Stimulated activated naive CD8-positive, alpha-beta T cell treated with anti-CD3 and anti-CD28 coated beads, Interleukin-15, Interleukin-2, amounts not matched to agents 100 ng/mL and 50 ng/mL, for 24 hours (primary cell): ENCODE data around the gene ALB.

Experiments
- H3K27ac Mint-ChIP-seq: one replicate; pipeline ENCODE4 v1.8.0; 2021; ENCODE audit warnings: mild to moderate bottlenecking, mixed read lengths
- H3K27me3 Mint-ChIP-seq: one replicate; pipeline ENCODE4 v1.8.0; 2021; ENCODE audit warnings: mixed read lengths
- H3K36me3 Mint-ChIP-seq: one replicate; pipeline ENCODE4 v1.8.0; 2021; ENCODE audit warnings: low read depth, mixed read lengths
- H3K4me1 Mint-ChIP-seq: one replicate; pipeline ENCODE4 v1.8.0; 2021; ENCODE audit warnings: low read depth, mixed read lengths
- H3K4me3 Mint-ChIP-seq: one replicate; pipeline ENCODE4 v1.8.0; 2021; ENCODE audit warnings: mild to moderate bottlenecking, mixed read lengths
- H3K9me3 Mint-ChIP-seq: one replicate; pipeline ENCODE4 v1.8.0; 2021; ENCODE audit warnings: mixed read lengths

Gene ALB

GRCh38 chr4:73432169-73433000 lies 28.3 kb downstream of the ALB start:
- no peaks in the 10 kb centered on the region for H3K9me3 Mint-ChIP-seq
- no peak overlapping the region for H3K27ac Mint-ChIP-seq
- H3K27me3 Mint-ChIP-seq: peaks cover 10% of the 10 kb centered on the region
- no peak overlapping the region for H3K4me3 Mint-ChIP-seq
- H3K36me3 Mint-ChIP-seq: no peaks in the 10 kb centered on the region
- H3K4me1 Mint-ChIP-seq: no peaks in the 10 kb centered on the region

GRCh38 chr4:73433140-73433539 lies 29.1 kb downstream of the ALB start:
- Mint-ChIP-seq H3K27me3 (peaks cover 10% of the 10 kb centered on the region), H3K9me3 (no peaks in the 10 kb centered on the region), H3K36me3 (no peaks in the 10 kb centered on the region), H3K4me3 (no peak overlapping the region), H3K4me1 (no peaks in the 10 kb centered on the region), H3K27ac (no peak overlapping the region)

- Mint-ChIP-seq H3K27ac (no peak overlapping the region), H3K4me3 (no peak overlapping the region), H3K36me3 (no peaks in the 10 kb centered on the region), H3K4me1 (no peaks in the 10 kb centered on the region), H3K27me3 (peaks cover 10% of the 10 kb centered on the region), H3K9me3 (no peaks in the 10 kb centered on the region)
Measured at GRCh38 chr4:73434311-73434710, 30.2 kb downstream of the ALB start.

GRCh38 chr4:73435984-73436383 lies 31.9 kb downstream of the ALB start, which contains the start of gene AFP:
Gene AFP, plus strand, starts transcription at chr4:73436221. Its CDS starts 42 bp downstream, at chr4:73436263.
- Mint-ChIP-seq H3K27me3 (peaks cover 10% of the 10 kb centered on the region), H3K9me3 (no peaks in the 10 kb centered on the region), H3K36me3 (no peaks in the 10 kb centered on the region), H3K4me3 (no peak within 1 kb of the TSS), H3K4me1 (no peaks in the 10 kb centered on the region), H3K27ac (no peak within 1 kb of the TSS)

GRCh38 chr4:73436674-73437557 lies 32.8 kb downstream of the ALB start:
- no peaks in the 10 kb centered on the region for H3K4me1 Mint-ChIP-seq

GRCh38 chr4:73437558-73437956 lies 33.5 kb downstream of the ALB start:
- Mint-ChIP-seq H3K4me1 (no peaks in the 10 kb centered on the region), H3K36me3 (no peaks in the 10 kb centered on the region), H3K27me3 (peaks cover 10% of the 10 kb centered on the region), H3K4me3 (no peak overlapping the region), H3K27ac (no peak overlapping the region), H3K9me3 (no peaks in the 10 kb centered on the region)

More at GRCh38 chr4:73436674-73437557, 32.8 kb downstream of the ALB start:
- Mint-ChIP-seq H3K4me3 (no peak overlapping the region), H3K9me3 (no peaks in the 10 kb centered on the region), H3K27ac (no peak overlapping the region), H3K27me3 (peaks cover 10% of the 10 kb centered on the region), H3K36me3 (no peaks in the 10 kb centered on the region)

- no peaks in the 10 kb centered on the region for H3K4me1 Mint-ChIP-seq
- H3K27me3 Mint-ChIP-seq: peaks cover 9% of the 10 kb centered on the region
- no peaks in the 10 kb centered on the region for H3K9me3 Mint-ChIP-seq
- H3K4me3 Mint-ChIP-seq: no peak overlapping the region
- no peak overlapping the region for H3K27ac Mint-ChIP-seq
- no peaks in the 10 kb centered on the region for H3K36me3 Mint-ChIP-seq
Measured at GRCh38 chr4:73438048-73438447, 34.0 kb downstream of the ALB start.

- Mint-ChIP-seq H3K36me3 (no peaks in the 10 kb centered on the region), H3K9me3 (no peaks in the 10 kb centered on the region), H3K27ac (no peak overlapping the region), H3K4me1 (no peaks in the 10 kb centered on the region), H3K27me3 (peaks cover 10% of the 10 kb centered on the region), H3K4me3 (no peak overlapping the region)
Measured at GRCh38 chr4:73438582-73439215, 34.6 kb downstream of the ALB start.

- peaks cover 10% of the 10 kb centered on the region for H3K27me3 Mint-ChIP-seq
- H3K27ac Mint-ChIP-seq: no peak overlapping the region
- no peaks in the 10 kb centered on the region for H3K4me1 Mint-ChIP-seq
- H3K4me3 Mint-ChIP-seq: no peak overlapping the region
- no peaks in the 10 kb centered on the region for H3K9me3 Mint-ChIP-seq
- no peaks in the 10 kb centered on the region for H3K36me3 Mint-ChIP-seq
Measured at GRCh38 chr4:73439445-73439844, 35.4 kb downstream of the ALB start.

GRCh38 chr4:73439991-73440390 lies 35.9 kb downstream of the ALB start:
- Mint-ChIP-seq H3K27me3 (peaks cover 10% of the 10 kb centered on the region), H3K27ac (no peak overlapping the region), H3K4me3 (no peak overlapping the region), H3K9me3 (no peaks in the 10 kb centered on the region), H3K36me3 (no peaks in the 10 kb centered on the region), H3K4me1 (no peaks in the 10 kb centered on the region)

GRCh38 chr4:73440653-73441052 lies 36.6 kb downstream of the ALB start:
- Mint-ChIP-seq H3K36me3 (no peaks in the 10 kb centered on the region), H3K27me3 (peaks cover 10% of the 10 kb centered on the region), H3K9me3 (no peaks in the 10 kb centered on the region), H3K4me3 (no peak overlapping the region), H3K27ac (no peak overlapping the region), H3K4me1 (no peaks in the 10 kb centered on the region)

GRCh38 chr4:73442275-73442674 lies 38.2 kb downstream of the ALB start:
- Mint-ChIP-seq H3K36me3 (no peaks in the 10 kb centered on the region), H3K4me3 (no peak overlapping the region), H3K4me1 (no peaks in the 10 kb centered on the region), H3K27ac (no peak overlapping the region), H3K9me3 (no peaks in the 10 kb centered on the region), H3K27me3 (peaks cover 5% of the 10 kb centered on the region)

- no peak overlapping the region for H3K27ac Mint-ChIP-seq
- no peaks in the 10 kb centered on the region for H3K4me1 Mint-ChIP-seq
- H3K27me3 Mint-ChIP-seq: peaks cover 10% of the 10 kb centered on the region
- H3K9me3 Mint-ChIP-seq: no peaks in the 10 kb centered on the region
- no peaks in the 10 kb centered on the region for H3K36me3 Mint-ChIP-seq
- H3K4me3 Mint-ChIP-seq: no peak overlapping the region
Measured at GRCh38 chr4:73443224-73443623, 39.1 kb downstream of the ALB start.

- H3K27me3 Mint-ChIP-seq: peaks cover 10% of the 10 kb centered on the region
Measured at GRCh38 chr4:73445383-73446335, 41.6 kb downstream of the ALB start.

More at GRCh38 chr4:73445383-73446335, 41.6 kb downstream of the ALB start:
- no peaks in the 10 kb centered on the region for H3K4me1 Mint-ChIP-seq
- no peak overlapping the region for H3K27ac Mint-ChIP-seq
- no peaks in the 10 kb centered on the region for H3K9me3 Mint-ChIP-seq
- H3K36me3 Mint-ChIP-seq: no peaks in the 10 kb centered on the region
- H3K4me3 Mint-ChIP-seq: no peak overlapping the region
